Body of pancreas (tissue), 4 donors: ENCODE data around the gene KLRK1. TPM values are rescaled to one million over a fixed set of nuclear protein-coding genes. Genes with fewer than 3 reads are reported as not detected.
"Not testable (repeated sequence)": the region's sequence is repeated elsewhere in the genome, so short reads cannot be mapped to it uniquely, and the experiment has no call there.

Source experiments
- ATAC-seq: fragments of 150-250 bp; one replicate; pipeline ENCODE4 v1.9.1; 2016
- DNase-seq, 4 donors: peaks; one replicate each; pipeline ENCODE4 v3.0.0-alpha.2; 2019
- H3K27ac ChIP-seq, 4 donors: fragments of 200-600 bp; sonication (generic); 1 replicate in 3 of 4; 2 replicates in 1 of 4; pipeline versions ENCODE4 v1.5.1 to v1.6.1; 2016 to 2019; ENCODE audit warnings: mild to moderate bottlenecking in 1 of 4, mixed read lengths in 1 of 4, moderate library complexity in 1 of 4
- H3K27me3 ChIP-seq, 2 donors: fragments of 200-600 bp; sonication (generic); one replicate each; pipeline ENCODE4 v1.6.0; 2016; ENCODE audit warnings: mild to moderate bottlenecking in 1 of 2
- H3K36me3 ChIP-seq, 2 donors: fragments of 200-600 bp; sonication (generic); replicated peaks in 1 of 2; 2 replicates each; pipeline ENCODE4 v1.5.1; 2016; ENCODE audit warnings: low read depth in 2 of 2; ENCODE audit not compliant: insufficient read depth in 1 of 2
- H3K4me1 ChIP-seq: fragments of 200-600 bp; sonication (generic); one replicate; pipeline ENCODE4 v1.6.0; 2016
- H3K4me3 ChIP-seq, 2 donors: fragments of 200-600 bp; sonication (generic); 1 replicate in 1 of 2; 2 replicates in 1 of 2; pipeline ENCODE4 v1.5.1; 2016 to 2019
- H3K9me3 ChIP-seq, 3 donors: fragments of 200-600 bp; sonication (generic); 1 replicate in 2 of 3; 2 replicates in 1 of 3; pipeline ENCODE4 v1.5.1; 2016
- CTCF ChIP-seq, 7 experiments: fragments of 450-650 bp in 4 of 7; fragments of 200-600 bp in 3 of 7; sonication (generic) in 3 of 7; IDR thresholded peaks; one replicate each; pipeline ENCODE4 v1.5.1; 2016 to 2019; ENCODE audit warnings: antibody characterized with exemption in 7 of 7
- POLR2A ChIP-seq, 3 donors: fragments of 450-650 bp; IDR thresholded peaks; one replicate each; pipeline ENCODE4 v1.6.1; 2016; ENCODE audit warnings: antibody characterized with exemption in 3 of 3, mild to moderate bottlenecking in 2 of 3
- WGBS, 2 donors: methylation state at CpG; one replicate each; pipeline ENCODE4 v1.1.5; 2017; 5-methylcytosine and 5-hydroxymethylcytosine counted together
- intact Hi-C: fragments of 100-400 bp; cut with DNase I; formaldehyde crosslinking; loops from one replicate; pipeline ENCODE4 v1.15.1; 2023
- total RNA-seq, 2 donors: library from RNA; depleted of rRNA; stranded (reverse); fragments of >200 nt; gene quantifications; one replicate each; pipeline ENCODE4 v1.1.0, GENCODE V29; 2016

KLRK1 gene
- total RNA-seq, 2 donors from 2014 or later, result 1.3 TPM; not detected in 1

GRCh38 chr12:10385166-10385613 lies 4.7 kb downstream of the KLRK1 start:
- no peaks in the 10 kb centered on the region for H3K36me3 ChIP-seq
- ATAC-seq (no peak), DNase-seq (no peak)
- H3K4me3 ChIP-seq, result no peak overlapping the region
- H3K27ac ChIP-seq, result no peak overlapping the region
- H3K9me3 ChIP-seq, result no peaks in the 10 kb centered on the region
- peaks cover 13% of the 10 kb centered on the region for H3K4me1 ChIP-seq
- no peak for TF ChIP-seq POLR2A (IDR thresholded peaks at IDR 0.05)
- TF ChIP-seq CTCF (IDR thresholded peaks at IDR 0.05), result no peak
- H3K27me3 ChIP-seq, result no peaks in the 10 kb centered on the region
- 58 to 68% methylated on average over 2 of the region's 2 CpGs for WGBS, 2 donors
- intact Hi-C loops, result no loop called here

- Histone ChIP-seq H3K4me1 (peaks cover 13% of the 10 kb centered on the region), H3K27me3 (no peaks in the 10 kb centered on the region), H3K27ac (no peak overlapping the region), H3K36me3 (no peaks in the 10 kb centered on the region), H3K9me3 (no peaks in the 10 kb centered on the region), H3K4me3 (no peak overlapping the region)
- intact Hi-C loops, result no loop called here
- 92% methylated on average over 3 of the region's 3 CpGs for WGBS, 2 donors
- no peak for TF ChIP-seq POLR2A (IDR thresholded peaks at IDR 0.05)
- ATAC-seq (no peak), DNase-seq (no peak)
Observed at GRCh38 chr12:10384191-10384590, 5.7 kb downstream of the KLRK1 start.

DNA sequence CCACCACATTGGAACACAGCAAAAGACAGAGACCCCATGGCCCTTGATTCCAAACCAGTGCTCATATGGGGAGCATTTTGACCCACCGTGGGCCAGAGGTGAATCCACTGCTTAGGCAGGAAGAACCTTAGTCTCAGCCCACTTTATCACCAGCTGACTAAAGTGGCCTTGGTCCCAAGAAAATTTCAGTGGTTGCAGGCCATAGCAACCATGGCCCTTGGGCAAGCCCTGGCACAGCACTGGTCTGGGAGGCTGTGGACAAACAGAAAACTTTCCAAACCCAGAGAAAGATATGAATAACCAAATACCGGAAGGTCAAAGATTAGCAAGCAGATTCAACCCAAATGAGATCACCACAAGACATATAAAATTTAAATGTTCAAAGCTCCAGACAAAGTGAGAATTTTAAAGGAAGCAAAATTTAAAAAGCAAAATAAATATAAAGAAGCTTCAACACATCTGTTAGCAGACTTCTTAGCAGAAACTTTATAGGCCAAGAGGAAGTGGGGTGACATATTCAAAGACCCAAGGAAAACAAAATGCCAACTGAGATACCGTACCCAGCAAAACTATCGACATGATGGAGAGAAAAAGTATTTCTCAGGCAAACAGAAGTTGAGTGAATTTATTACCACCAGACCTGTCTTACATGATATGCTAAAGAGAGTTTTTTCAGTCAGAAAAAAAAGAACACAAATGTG lies 7.8 kb downstream of the KLRK1 start:
- intact Hi-C loops, result no loop called here
- WGBS, 2 donors, result 46 to 48% methylated on average over 4 of the region's 4 CpGs
- no peaks in the 10 kb centered on the region for H3K36me3 ChIP-seq
- H3K4me1 ChIP-seq, result peaks cover 13% of the 10 kb centered on the region
- H3K27me3 ChIP-seq, result no peaks in the 10 kb centered on the region
- ATAC-seq (peak; percentile 60), DNase-seq (no peak)
- TF ChIP-seq CTCF (IDR thresholded peaks at IDR 0.05) (no peak), POLR2A (IDR thresholded peaks at IDR 0.05) (no peak)
- H3K9me3 ChIP-seq, result no peaks in the 10 kb centered on the region
- H3K4me3 ChIP-seq, result no peak overlapping the region
- H3K27ac ChIP-seq, result no peak overlapping the region

DNA sequence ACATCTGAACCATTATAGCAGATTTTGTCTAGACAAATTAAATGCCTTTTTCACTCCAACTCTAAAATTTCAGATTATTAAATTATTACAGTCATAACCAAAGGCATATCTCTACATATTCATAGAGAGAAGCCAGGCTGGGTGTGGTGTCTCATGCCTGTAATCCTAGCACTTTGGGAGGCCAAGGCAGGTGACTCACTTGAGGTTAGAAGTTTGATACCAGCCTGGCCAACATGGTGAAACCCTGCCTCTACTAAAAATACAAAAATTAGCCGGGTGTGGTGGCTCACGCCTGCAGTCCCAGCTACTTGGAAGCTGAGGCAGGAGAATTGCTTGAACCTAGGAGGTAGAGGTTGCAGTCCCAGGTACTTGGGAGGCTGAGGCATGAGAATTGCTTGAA lies 11.1 kb downstream of the KLRK1 start:
- H3K36me3 ChIP-seq, ATAC-seq, intact Hi-C loops, H3K9me3 ChIP-seq, H3K27me3 ChIP-seq, H3K4me3 ChIP-seq, H3K27ac ChIP-seq, DNase-seq: not testable (repeated sequence)
- 77 to 100% methylated on average over 2 of the region's 2 CpGs for WGBS, 2 donors
- H3K4me1 ChIP-seq, result peaks cover 13% of the 10 kb centered on the region

GRCh38 chr12:10374624-10375018 lies 15.2 kb downstream of the KLRK1 start:
- intact Hi-C loops, result no loop called here
- 89% methylated on average over 3 of the region's 3 CpGs for WGBS, 2 donors
- peaks cover 5% of the 10 kb centered on the region for H3K4me1 ChIP-seq
- H3K36me3 ChIP-seq, result no peaks in the 10 kb centered on the region
- H3K27me3 ChIP-seq, result no peaks in the 10 kb centered on the region
- no peak for DNase-seq
- ATAC-seq, result no peak
- TF ChIP-seq CTCF (IDR thresholded peaks at IDR 0.05) (no peak), POLR2A (IDR thresholded peaks at IDR 0.05) (no peak)
- H3K27ac ChIP-seq, result no peak overlapping the region
- no peak overlapping the region for H3K4me3 ChIP-seq
- H3K9me3 ChIP-seq, result no peaks in the 10 kb centered on the region

GRCh38 chr12:10372559-10372958 lies 17.3 kb downstream of the KLRK1 start:
- DNase-seq, result no peak
- Histone ChIP-seq H3K9me3 (no peaks in the 10 kb centered on the region), H3K4me3 (no peak overlapping the region), H3K27ac (peak overlapping the region in 1 of 4 donors; percentile 8), H3K27me3 (no peaks in the 10 kb centered on the region), H3K4me1 (peaks cover 5% of the 10 kb centered on the region), H3K36me3 (no peaks in the 10 kb centered on the region)
- no peak for ATAC-seq
- TF ChIP-seq CTCF (IDR thresholded peaks at IDR 0.05), result no peak
- no peak for TF ChIP-seq POLR2A (IDR thresholded peaks at IDR 0.05)
- intact Hi-C loops, result no loop called here
- WGBS, 2 donors, result 29% methylated on average over 1 of the region's 1 CpG; no CpG with 5 or more reads in 1 of the 2 donors

DNA sequence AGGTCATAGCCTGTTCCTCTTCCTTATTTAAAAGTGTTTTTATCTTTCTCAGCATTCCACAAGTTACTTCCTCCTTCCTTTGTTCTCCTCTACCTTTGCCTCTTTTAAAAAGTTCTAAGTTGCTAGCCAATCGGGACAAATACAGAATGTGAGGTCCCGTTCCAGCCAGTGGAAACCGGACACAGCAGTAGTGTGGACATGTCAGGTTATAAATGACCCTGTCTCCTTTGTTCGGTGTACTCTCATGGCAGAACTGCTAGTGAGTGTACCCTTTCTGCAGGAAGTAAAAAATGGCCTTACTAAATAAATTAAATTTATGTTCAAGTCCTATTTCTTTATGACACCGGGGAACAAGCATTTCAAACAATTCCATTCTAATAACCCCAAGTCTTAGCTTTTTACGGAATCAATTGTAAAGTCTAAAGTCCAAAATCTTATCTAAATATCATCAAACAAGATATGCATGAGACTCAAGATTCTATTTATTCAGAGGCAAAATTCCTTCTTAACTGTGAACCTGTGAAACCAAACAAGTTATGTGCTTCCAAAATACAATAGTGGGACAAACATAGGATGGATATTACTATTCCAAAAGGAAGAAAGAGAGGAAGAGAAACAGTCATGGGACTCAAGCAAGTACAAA lies 17.8 kb downstream of the KLRK1 start:
- WGBS, 2 donors, result 30 to 46% methylated on average over 6 of the region's 6 CpGs
- H3K4me1 ChIP-seq, intact Hi-C loops, DNase-seq, H3K9me3 ChIP-seq, ATAC-seq, H3K4me3 ChIP-seq, H3K27me3 ChIP-seq, H3K36me3 ChIP-seq: not testable (repeated sequence)
- H3K27ac ChIP-seq, result peak overlapping the region in 2 of 4 donors; percentile 8 to 38
